ENCODE results near the gene CD93.

- TF ChIP-seq POLR2AphosphoS5 (IDR thresholded peaks at IDR 0.05; ENCODE audit: low read depth, low read length) (no peak), POLR2A (IDR thresholded peaks at IDR 0.05; ENCODE audit: low read depth, low read length) (no peak), TAF1 (IDR thresholded peaks at IDR 0.05; ENCODE audit: low read depth, low read length) (no peak)
Observed at GRCh38 chr20:23059846-23060245, 26.3 kb downstream of the CD93 start.
